GM12878 (cell line): Measurements from ENCODE around the gene GOLGA7B.

ENCODE experiments used
- EP300 ChIP-seq, 2 experiments: fragments of 150-350 bp in 1 of 2; IDR thresholded peaks; 2 replicates each; pipeline ENCODE4 v1.6.1; 2011 to 2012; ENCODE audit warnings: low read depth in 2 of 2, low read length in 2 of 2, borderline replicate concordance in 1 of 2, improper control_type of control experiment in 1 of 2, inconsistent platforms in 1 of 2; ENCODE audit not compliant: control insufficient read depth in 1 of 2
- EZH2 ChIP-seq: IDR thresholded peaks from 2 replicates; pipeline ENCODE4 v1.6.1; 2012; ENCODE audit warnings: low read depth, mild to moderate bottlenecking, control low read depth, inconsistent platforms, low read length, borderline replicate concordance; ENCODE audit not compliant: control insufficient read depth
- MYC ChIP-seq: IDR thresholded peaks from 2 replicates; pipeline ENCODE4 v1.6.1; 2011; ENCODE audit warnings: mild to moderate bottlenecking, low read length, moderate library complexity, inconsistent platforms; ENCODE audit not compliant: insufficient read depth, insufficient replicate concordance, insufficient read length, severe bottlenecking
- NFYB ChIP-seq: IDR thresholded peaks from 2 replicates; pipeline ENCODE4 v1.6.1; 2011; ENCODE audit warnings: low read depth, mild to moderate bottlenecking, low read length, improper control_type of control experiment, moderate library complexity; ENCODE audit not compliant: insufficient read depth
- POLR2A ChIP-seq: IDR thresholded peaks from 2 replicates; pipeline ENCODE4 v1.6.1; 2011; ENCODE audit warnings: low read depth, mild to moderate bottlenecking, low read length
- POU2F2 ChIP-seq: IDR thresholded peaks from 3 replicates; pipeline ENCODE4 v1.6.1; 2011; ENCODE audit warnings: low read depth, mild to moderate bottlenecking, low read length, borderline replicate concordance
- SP1 ChIP-seq: IDR thresholded peaks from one replicate; pipeline ENCODE4 v1.6.1; 2011; ENCODE audit warnings: low read depth, low read length
- SPI1 ChIP-seq: IDR thresholded peaks from 2 replicates; pipeline ENCODE4 v1.6.1; 2011; ENCODE audit warnings: low read depth, mild to moderate bottlenecking, low read length, moderate library complexity, borderline replicate concordance; ENCODE audit not compliant: insufficient read depth
- SRF ChIP-seq, 2 experiments: IDR thresholded peaks; 2 replicates each; pipeline ENCODE4 v1.6.1; 2011; ENCODE audit warnings: low read depth in 2 of 2, low read length in 2 of 2, mild to moderate bottlenecking in 1 of 2, moderate library complexity in 1 of 2
- TCF12 ChIP-seq: IDR thresholded peaks from 2 replicates; pipeline ENCODE4 v1.6.1; 2011; ENCODE audit warnings: low read depth, mild to moderate bottlenecking, low read length
- TF ChIP-seq, protein P1 (sequence below), 3 experiments: IDR thresholded peaks in 2 of 3; conservative IDR thresholded peaks in 1 of 3; 2 replicates each; pipeline ENCODE4 v1.5.1; 2011; ENCODE audit warnings: low read depth in 3 of 3, low read length in 3 of 3, mild to moderate bottlenecking in 3 of 3, control low read depth in 2 of 3, moderate library complexity in 2 of 3, inconsistent platforms in 1 of 3, mixed read lengths in 1 of 3; ENCODE audit not compliant: control insufficient read depth in 2 of 3, insufficient read depth in 1 of 3; ENCODE audit errors: extremely low read depth in 1 of 3
- TF ChIP-seq, protein P2 (sequence below): IDR thresholded peaks from 2 replicates; pipeline ENCODE4 v1.6.1; 2011; ENCODE audit warnings: low read depth, low read length, improper control_type of control experiment, borderline replicate concordance
- TF ChIP-seq, protein P3 (sequence below): fragments of 150-350 bp; IDR thresholded peaks from 2 replicates; pipeline ENCODE4 v1.6.1; 2016; ENCODE audit warnings: low read depth, low read length

DNA sequence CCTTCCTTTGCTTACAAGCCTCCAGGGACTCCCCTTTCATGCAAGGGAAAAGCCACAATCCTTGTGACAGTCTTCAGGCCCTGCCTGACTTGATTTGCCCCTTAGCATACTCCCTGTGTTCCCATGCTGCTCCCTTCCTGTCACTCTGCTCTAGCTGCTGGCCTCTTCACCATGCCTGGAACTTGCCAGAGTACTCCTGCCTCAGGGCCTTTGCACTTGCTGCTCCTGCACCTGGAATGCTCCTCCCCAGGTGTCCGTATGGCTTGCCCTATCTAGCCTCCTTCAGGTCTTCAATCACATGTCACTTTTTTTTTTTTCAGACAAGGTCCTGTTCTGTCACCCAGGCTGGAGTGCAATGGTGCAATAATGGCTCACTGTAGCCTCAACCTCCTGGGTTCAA, 22.8 kb upstream of the GOLGA7B start:
- TF ChIP-seq NFYB (no peak), TCF12 (no peak), MYC (no peak), EP300 (IDR thresholded peaks at IDR 0.05; ENCODE audit: borderline replicate concordance in 1 of 2, control insufficient read depth in 1 of 2, low read depth in 2 of 2, low read length in 2 of 2) (no peak), SPI1 (no peak), POLR2A (no peak), EZH2 (no peak), SRF (IDR thresholded peaks at IDR 0.05; ENCODE audit: low read depth in 2 of 2, low read length in 2 of 2) (no peak), POU2F2 (no peak), SP1 (no peak)
- TF ChIP-seq, protein P1, sequence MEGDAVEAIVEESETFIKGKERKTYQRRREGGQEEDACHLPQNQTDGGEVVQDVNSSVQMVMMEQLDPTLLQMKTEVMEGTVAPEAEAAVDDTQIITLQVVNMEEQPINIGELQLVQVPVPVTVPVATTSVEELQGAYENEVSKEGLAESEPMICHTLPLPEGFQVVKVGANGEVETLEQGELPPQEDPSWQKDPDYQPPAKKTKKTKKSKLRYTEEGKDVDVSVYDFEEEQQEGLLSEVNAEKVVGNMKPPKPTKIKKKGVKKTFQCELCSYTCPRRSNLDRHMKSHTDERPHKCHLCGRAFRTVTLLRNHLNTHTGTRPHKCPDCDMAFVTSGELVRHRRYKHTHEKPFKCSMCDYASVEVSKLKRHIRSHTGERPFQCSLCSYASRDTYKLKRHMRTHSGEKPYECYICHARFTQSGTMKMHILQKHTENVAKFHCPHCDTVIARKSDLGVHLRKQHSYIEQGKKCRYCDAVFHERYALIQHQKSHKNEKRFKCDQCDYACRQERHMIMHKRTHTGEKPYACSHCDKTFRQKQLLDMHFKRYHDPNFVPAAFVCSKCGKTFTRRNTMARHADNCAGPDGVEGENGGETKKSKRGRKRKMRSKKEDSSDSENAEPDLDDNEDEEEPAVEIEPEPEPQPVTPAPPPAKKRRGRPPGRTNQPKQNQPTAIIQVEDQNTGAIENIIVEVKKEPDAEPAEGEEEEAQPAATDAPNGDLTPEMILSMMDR (IDR thresholded peaks at IDR 0.05 in 2 of 3, conservative IDR thresholded peaks at IDR 0.05 in 1 of 3; ENCODE audit: control insufficient read depth in 2 of 3, extremely low read depth in 1 of 3, insufficient read depth in 1 of 3, low read depth in 3 of 3, low read length in 3 of 3) = no peak
- TF ChIP-seq, protein P2, sequence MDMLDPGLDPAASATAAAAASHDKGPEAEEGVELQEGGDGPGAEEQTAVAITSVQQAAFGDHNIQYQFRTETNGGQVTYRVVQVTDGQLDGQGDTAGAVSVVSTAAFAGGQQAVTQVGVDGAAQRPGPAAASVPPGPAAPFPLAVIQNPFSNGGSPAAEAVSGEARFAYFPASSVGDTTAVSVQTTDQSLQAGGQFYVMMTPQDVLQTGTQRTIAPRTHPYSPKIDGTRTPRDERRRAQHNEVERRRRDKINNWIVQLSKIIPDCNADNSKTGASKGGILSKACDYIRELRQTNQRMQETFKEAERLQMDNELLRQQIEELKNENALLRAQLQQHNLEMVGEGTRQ = no peak
- TF ChIP-seq, protein P3, sequence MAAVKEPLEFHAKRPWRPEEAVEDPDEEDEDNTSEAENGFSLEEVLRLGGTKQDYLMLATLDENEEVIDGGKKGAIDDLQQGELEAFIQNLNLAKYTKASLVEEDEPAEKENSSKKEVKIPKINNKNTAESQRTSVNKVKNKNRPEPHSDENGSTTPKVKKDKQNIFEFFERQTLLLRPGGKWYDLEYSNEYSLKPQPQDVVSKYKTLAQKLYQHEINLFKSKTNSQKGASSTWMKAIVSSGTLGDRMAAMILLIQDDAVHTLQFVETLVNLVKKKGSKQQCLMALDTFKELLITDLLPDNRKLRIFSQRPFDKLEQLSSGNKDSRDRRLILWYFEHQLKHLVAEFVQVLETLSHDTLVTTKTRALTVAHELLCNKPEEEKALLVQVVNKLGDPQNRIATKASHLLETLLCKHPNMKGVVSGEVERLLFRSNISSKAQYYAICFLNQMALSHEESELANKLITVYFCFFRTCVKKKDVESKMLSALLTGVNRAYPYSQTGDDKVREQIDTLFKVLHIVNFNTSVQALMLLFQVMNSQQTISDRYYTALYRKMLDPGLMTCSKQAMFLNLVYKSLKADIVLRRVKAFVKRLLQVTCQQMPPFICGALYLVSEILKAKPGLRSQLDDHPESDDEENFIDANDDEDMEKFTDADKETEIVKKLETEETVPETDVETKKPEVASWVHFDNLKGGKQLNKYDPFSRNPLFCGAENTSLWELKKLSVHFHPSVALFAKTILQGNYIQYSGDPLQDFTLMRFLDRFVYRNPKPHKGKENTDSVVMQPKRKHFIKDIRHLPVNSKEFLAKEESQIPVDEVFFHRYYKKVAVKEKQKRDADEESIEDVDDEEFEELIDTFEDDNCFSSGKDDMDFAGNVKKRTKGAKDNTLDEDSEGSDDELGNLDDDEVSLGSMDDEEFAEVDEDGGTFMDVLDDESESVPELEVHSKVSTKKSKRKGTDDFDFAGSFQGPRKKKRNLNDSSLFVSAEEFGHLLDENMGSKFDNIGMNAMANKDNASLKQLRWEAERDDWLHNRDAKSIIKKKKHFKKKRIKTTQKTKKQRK = no peak
